ENCODE data around the gene ARTN.

Gene ARTN

DNA sequence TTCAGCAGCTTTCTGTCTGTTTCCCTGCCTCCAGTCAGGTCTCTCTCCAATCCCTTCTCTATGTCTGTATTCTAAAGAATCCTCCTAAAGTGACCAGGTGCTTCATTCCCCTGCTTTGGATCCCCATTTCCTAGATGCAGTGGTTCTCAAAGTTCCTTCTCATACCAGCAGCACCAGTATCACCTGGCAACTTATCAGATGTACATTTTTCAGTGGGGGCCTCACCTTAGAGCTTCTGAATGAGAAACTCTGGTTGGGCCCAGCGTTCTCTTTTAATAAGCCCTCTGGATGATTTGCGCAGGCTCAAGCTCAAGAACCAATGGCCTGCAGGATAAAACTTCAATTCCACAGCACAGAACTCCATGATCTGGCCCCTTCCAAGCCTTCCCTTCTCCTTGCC lies 25.4 kb upstream of the ARTN start:
- Histone ChIP-seq H3K27me3 (ENCODE audit: control insufficient read depth, insufficient read depth, low read length) (no peaks in the 10 kb centered on the region), H3K4me1 (ENCODE audit: control insufficient read depth, insufficient read depth, low read length) (peaks cover 12% of the 10 kb centered on the region)

GRCh38 chr1:43908858-43909257 lies 24.7 kb upstream of the ARTN start:
- H3K9me3 ChIP-seq (ENCODE audit: control insufficient read depth, insufficient read depth, low read depth, low read length), result no peaks in the 10 kb centered on the region
- H3K27ac ChIP-seq (ENCODE audit: low read depth, low read length), result no peak overlapping the region
- no peak overlapping the region for H3K4me3 ChIP-seq (ENCODE audit: low read depth, low read length)
- peaks cover 19% of the 10 kb centered on the region for H3K4me1 ChIP-seq (ENCODE audit: control insufficient read depth, insufficient read depth, low read length)
- no peaks in the 10 kb centered on the region for H3K27me3 ChIP-seq (ENCODE audit: control insufficient read depth, insufficient read depth, low read length)
- H3K36me3 ChIP-seq (ENCODE audit: control insufficient read depth, insufficient read depth, low read length), result no peaks in the 10 kb centered on the region
- no peak overlapping the region for H3K9ac ChIP-seq (ENCODE audit: low read length)

More for the DNA sequence above, 25.4 kb upstream of the ARTN start:
- no peaks in the 10 kb centered on the region for H3K9me3 ChIP-seq (ENCODE audit: control insufficient read depth, insufficient read depth, low read depth, low read length)
- H3K27ac ChIP-seq (ENCODE audit: low read depth, low read length), result no peak overlapping the region
- no peak overlapping the region for H3K9ac ChIP-seq (ENCODE audit: low read length)
- no peaks in the 10 kb centered on the region for H3K36me3 ChIP-seq (ENCODE audit: control insufficient read depth, insufficient read depth, low read length)
- no peak overlapping the region for H3K4me3 ChIP-seq (ENCODE audit: low read depth, low read length)

DNA sequence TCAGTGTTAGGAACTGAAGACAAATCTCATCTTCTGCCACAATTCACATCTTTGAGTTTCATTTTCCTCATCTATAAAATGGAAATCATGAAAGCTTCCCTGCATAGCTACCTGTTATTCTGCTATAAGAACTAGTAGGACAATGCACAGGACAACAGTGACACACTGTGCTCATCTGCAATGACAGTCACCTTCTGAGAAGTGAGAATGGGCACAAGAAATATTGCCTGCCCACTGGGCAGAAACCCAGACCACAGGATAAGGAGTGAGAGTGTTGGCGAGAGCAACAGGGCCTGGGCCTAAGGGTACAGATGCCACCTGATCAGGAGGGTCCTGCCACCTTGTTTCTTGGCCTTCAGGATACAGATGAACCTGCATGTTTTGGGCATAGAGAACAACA lies 23.3 kb upstream of the ARTN start:
- Histone ChIP-seq H3K9me3 (ENCODE audit: control insufficient read depth, insufficient read depth, low read depth, low read length) (no peaks in the 10 kb centered on the region), H3K4me3 (ENCODE audit: low read depth, low read length) (no peak overlapping the region), H3K36me3 (ENCODE audit: control insufficient read depth, insufficient read depth, low read length) (no peaks in the 10 kb centered on the region), H3K4me1 (ENCODE audit: control insufficient read depth, insufficient read depth, low read length) (peaks cover 29% of the 10 kb centered on the region), H3K9ac (ENCODE audit: low read length) (no peak overlapping the region), H3K27me3 (ENCODE audit: control insufficient read depth, insufficient read depth, low read length) (no peaks in the 10 kb centered on the region), H3K27ac (ENCODE audit: low read depth, low read length) (no peak overlapping the region)

DNA sequence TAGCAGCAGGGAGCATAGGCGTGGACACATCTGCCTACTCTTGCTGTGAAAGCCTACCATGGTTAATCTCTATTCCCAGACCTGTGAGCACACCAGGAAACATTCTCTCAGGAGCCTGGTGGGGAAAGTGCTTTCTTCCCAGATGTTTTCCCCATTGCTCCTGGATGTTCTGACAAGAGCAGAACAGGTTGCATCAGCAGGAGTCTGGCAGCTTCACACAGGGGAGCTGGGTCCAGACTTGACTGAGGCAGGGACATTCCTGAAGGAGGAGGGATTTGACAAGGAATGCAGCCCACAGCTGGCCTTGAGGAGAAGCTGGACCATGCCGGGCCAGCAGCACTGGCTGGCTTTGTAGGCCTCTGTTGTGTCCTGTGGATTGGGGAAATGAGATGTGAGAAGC lies 21.0 kb upstream of the ARTN start:
- Histone ChIP-seq H3K4me1 (ENCODE audit: control insufficient read depth, insufficient read depth, low read length) (peaks cover 29% of the 10 kb centered on the region), H3K9ac (ENCODE audit: low read length) (peak overlapping the region; percentile 24), H3K27me3 (ENCODE audit: control insufficient read depth, insufficient read depth, low read length) (no peaks in the 10 kb centered on the region), H3K27ac (ENCODE audit: low read depth, low read length) (no peak overlapping the region), H3K36me3 (ENCODE audit: control insufficient read depth, insufficient read depth, low read length) (no peaks in the 10 kb centered on the region), H3K4me3 (ENCODE audit: low read depth, low read length) (no peak overlapping the region), H3K9me3 (ENCODE audit: control insufficient read depth, insufficient read depth, low read depth, low read length) (no peaks in the 10 kb centered on the region)

DNA sequence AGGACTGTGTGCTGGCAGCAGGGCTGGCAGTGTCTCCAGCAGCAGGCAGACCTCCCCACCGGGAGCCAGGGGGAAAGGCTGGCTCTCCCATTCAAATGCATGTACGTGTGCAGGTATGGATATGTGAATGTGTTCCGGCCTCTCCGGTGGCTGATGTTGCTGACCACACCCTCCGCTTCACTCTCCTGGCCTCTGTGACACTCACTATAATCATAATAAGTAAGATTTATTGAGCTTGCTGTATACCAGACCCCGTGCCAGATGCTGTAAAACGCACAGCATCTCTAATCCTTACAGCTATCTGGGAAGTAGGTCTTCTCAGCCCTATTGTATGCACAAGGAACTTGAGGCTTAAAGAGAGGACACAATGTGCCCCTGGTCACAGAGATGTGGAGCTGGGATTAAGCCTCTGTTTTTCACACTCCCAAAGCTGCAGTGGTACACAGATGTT lies 20.5 kb upstream of the ARTN start:
- Histone ChIP-seq H3K4me1 (ENCODE audit: control insufficient read depth, insufficient read depth, low read length) (peaks cover 29% of the 10 kb centered on the region), H3K9ac (ENCODE audit: low read length) (peak overlapping the region; percentile 24), H3K27me3 (ENCODE audit: control insufficient read depth, insufficient read depth, low read length) (no peaks in the 10 kb centered on the region), H3K36me3 (ENCODE audit: control insufficient read depth, insufficient read depth, low read length) (no peaks in the 10 kb centered on the region), H3K27ac (ENCODE audit: low read depth, low read length) (no peak overlapping the region), H3K4me3 (ENCODE audit: low read depth, low read length) (no peak overlapping the region), H3K9me3 (ENCODE audit: control insufficient read depth, insufficient read depth, low read depth, low read length) (no peaks in the 10 kb centered on the region)

DNA sequence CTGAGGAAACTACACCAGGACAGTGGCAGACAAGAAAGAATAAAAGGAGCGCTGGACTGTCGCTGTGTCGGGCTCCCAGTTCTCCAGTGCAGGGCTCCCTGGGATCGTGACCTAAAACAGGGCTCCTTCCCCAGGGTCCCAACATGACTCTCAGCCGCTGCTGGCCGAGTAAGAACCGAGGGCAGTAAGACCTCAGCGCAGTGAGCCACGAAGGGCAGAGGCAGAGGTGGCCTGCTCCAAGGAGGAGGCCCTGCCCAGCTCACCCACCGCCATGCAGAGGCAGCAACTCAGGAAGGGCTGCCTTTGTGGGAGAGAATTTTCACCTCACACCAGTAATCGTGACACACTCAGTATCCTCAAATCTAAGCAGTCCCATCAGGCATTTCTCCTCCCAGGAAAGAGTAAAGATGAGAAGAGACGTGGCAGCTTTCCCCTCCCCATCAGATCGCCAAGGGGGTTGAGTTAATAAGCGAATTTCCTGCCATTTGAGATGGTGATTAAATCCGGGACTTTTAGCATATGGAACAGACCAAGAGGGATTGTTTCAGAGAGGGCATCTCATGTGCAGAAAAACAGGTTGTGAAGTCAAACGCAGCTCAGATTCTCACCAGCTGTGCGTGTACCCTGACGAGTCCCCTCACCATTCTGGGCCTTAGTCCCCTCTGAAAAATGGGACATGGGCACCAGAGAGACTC lies 19.8 kb upstream of the ARTN start:
- no peak overlapping the region for H3K27ac ChIP-seq (ENCODE audit: low read depth, low read length)
- no peak overlapping the region for H3K9ac ChIP-seq (ENCODE audit: low read length)
- no peak overlapping the region for H3K4me3 ChIP-seq (ENCODE audit: low read depth, low read length)
- H3K9me3 ChIP-seq (ENCODE audit: control insufficient read depth, insufficient read depth, low read depth, low read length), result no peaks in the 10 kb centered on the region
- no peaks in the 10 kb centered on the region for H3K27me3 ChIP-seq (ENCODE audit: control insufficient read depth, insufficient read depth, low read length)
- no peaks in the 10 kb centered on the region for H3K36me3 ChIP-seq (ENCODE audit: control insufficient read depth, insufficient read depth, low read length)
- H3K4me1 ChIP-seq (ENCODE audit: control insufficient read depth, insufficient read depth, low read length), result peaks cover 29% of the 10 kb centered on the region

DNA sequence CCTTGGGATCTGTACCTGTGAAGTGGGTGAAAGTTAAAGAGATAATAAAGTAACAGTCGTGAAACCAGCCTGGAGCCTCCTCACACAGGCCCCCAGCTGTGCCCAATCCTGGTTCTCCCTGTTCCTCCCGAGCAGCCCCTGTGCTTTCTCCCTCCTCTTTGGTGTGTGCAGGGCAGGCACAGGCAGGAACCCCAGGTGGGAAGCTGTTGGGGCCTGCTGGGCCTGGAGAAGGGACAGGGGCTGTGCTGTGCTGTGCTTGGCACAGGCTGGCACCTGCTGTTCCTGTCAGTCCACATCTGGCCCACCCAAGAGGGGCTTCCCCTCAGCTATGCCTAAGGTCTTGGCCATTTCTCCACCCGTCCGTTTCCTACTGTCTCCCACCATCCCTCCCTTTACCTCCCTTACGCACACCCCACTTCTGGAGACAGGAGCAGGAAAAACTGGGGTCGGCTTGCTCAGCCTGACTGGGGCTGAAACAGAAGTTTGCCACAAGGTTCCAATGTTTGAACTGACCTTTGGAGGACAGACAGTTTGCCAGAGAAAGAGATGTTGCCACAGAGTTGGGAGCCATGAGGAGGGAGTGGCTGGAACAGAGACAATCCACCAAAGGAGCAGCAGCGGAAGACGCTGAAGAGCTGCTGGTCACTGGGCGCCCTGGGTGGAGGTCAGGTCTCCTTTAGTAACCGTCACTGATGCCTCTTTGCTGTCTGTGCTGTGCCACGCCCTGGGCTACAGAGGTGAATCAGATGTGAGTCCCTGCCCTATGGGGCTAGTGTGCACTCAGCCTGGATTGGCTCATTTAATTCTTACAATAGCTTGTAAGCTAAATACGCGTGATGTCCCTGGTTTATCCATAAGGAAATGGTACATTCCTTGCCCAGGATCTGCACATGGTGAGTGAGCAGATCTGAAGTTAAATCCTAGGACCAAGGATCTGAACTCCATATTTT lies 18.8 kb upstream of the ARTN start:
- Histone ChIP-seq H3K9me3 (ENCODE audit: control insufficient read depth, insufficient read depth, low read depth, low read length) (no peaks in the 10 kb centered on the region), H3K36me3 (ENCODE audit: control insufficient read depth, insufficient read depth, low read length) (no peaks in the 10 kb centered on the region), H3K9ac (ENCODE audit: low read length) (no peak overlapping the region), H3K27me3 (ENCODE audit: control insufficient read depth, insufficient read depth, low read length) (no peaks in the 10 kb centered on the region), H3K4me1 (ENCODE audit: control insufficient read depth, insufficient read depth, low read length) (peaks cover 29% of the 10 kb centered on the region), H3K27ac (ENCODE audit: low read depth, low read length) (no peak overlapping the region), H3K4me3 (ENCODE audit: low read depth, low read length) (no peak overlapping the region)

- Histone ChIP-seq H3K27ac (ENCODE audit: low read depth, low read length) (no peak overlapping the region), H3K9me3 (ENCODE audit: control insufficient read depth, insufficient read depth, low read depth, low read length) (no peaks in the 10 kb centered on the region), H3K27me3 (ENCODE audit: control insufficient read depth, insufficient read depth, low read length) (no peaks in the 10 kb centered on the region), H3K4me3 (ENCODE audit: low read depth, low read length) (no peak overlapping the region), H3K36me3 (ENCODE audit: control insufficient read depth, insufficient read depth, low read length) (no peaks in the 10 kb centered on the region), H3K4me1 (ENCODE audit: control insufficient read depth, insufficient read depth, low read length) (peaks cover under 1% of the 10 kb centered on the region; the same call in 1 of the 2 replicates), H3K9ac (ENCODE audit: low read length) (no peak overlapping the region)
Measured at GRCh38 chr1:43919906-43920305, 13.7 kb upstream of the ARTN start.

DNA sequence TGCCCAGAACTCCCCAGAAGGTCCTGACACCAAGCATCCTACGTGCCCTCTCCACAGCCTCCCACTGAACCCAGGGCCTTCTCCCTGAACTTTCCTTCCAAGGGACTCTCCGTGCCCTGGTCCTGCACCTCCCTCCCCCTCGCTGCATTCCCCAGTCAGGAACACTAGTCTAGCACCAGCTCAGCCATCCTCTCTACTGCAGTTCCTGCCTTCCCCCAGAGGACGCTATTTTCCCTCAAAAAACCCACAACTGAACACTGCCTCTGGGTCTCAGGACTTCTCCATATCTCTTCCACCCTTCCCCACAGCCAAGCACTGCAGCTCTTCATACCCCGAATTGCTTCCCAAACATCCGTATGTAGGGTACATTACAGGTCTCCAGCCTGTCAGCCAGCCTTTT lies 12.6 kb upstream of the ARTN start:
- 0 out of 2 replicates have a peak, but pooled peaks cover 3% of the 10 kb centered on the region for H3K36me3 ChIP-seq (ENCODE audit: control insufficient read depth, insufficient read depth, low read length)
- no peak overlapping the region for H3K9ac ChIP-seq (ENCODE audit: low read length)
- no peak overlapping the region for H3K27ac ChIP-seq (ENCODE audit: low read depth, low read length)
- H3K4me1 ChIP-seq (ENCODE audit: control insufficient read depth, insufficient read depth, low read length), result no peaks in the 10 kb centered on the region
- H3K4me3 ChIP-seq (ENCODE audit: low read depth, low read length), result no peak overlapping the region
- no peaks in the 10 kb centered on the region for H3K9me3 ChIP-seq (ENCODE audit: control insufficient read depth, insufficient read depth, low read depth, low read length)
- no peaks in the 10 kb centered on the region for H3K27me3 ChIP-seq (ENCODE audit: control insufficient read depth, insufficient read depth, low read length)

- H3K9ac ChIP-seq (ENCODE audit: low read length), result no peak overlapping the region
- H3K4me1 ChIP-seq (ENCODE audit: control insufficient read depth, insufficient read depth, low read length), result peaks cover 3% of the 10 kb centered on the region
Measured at GRCh38 chr1:43924516-43924915, 9.1 kb upstream of the ARTN start.

GRCh38 chr1:43925846-43926245 lies 7.8 kb upstream of the ARTN start:
- H3K27me3 ChIP-seq (ENCODE audit: control insufficient read depth, insufficient read depth, low read length), result no peaks in the 10 kb centered on the region
- H3K4me1 ChIP-seq (ENCODE audit: control insufficient read depth, insufficient read depth, low read length), result peaks cover 15% of the 10 kb centered on the region
- no peak overlapping the region for H3K27ac ChIP-seq (ENCODE audit: low read depth, low read length)
- H3K9me3 ChIP-seq (ENCODE audit: control insufficient read depth, insufficient read depth, low read depth, low read length), result no peaks in the 10 kb centered on the region
- H3K9ac ChIP-seq (ENCODE audit: low read length), result no peak overlapping the region
- H3K36me3 ChIP-seq (ENCODE audit: control insufficient read depth, insufficient read depth, low read length), result 0 out of 2 replicates have a peak, but pooled peaks cover 3% of the 10 kb centered on the region
- no peak overlapping the region for H3K4me3 ChIP-seq (ENCODE audit: low read depth, low read length)

More at GRCh38 chr1:43924516-43924915, 9.1 kb upstream of the ARTN start:
- H3K27me3 ChIP-seq (ENCODE audit: control insufficient read depth, insufficient read depth, low read length), result no peaks in the 10 kb centered on the region
- no peaks in the 10 kb centered on the region for H3K9me3 ChIP-seq (ENCODE audit: control insufficient read depth, insufficient read depth, low read depth, low read length)
- H3K27ac ChIP-seq (ENCODE audit: low read depth, low read length), result no peak overlapping the region
- 0 out of 2 replicates have a peak, but pooled peaks cover 3% of the 10 kb centered on the region for H3K36me3 ChIP-seq (ENCODE audit: control insufficient read depth, insufficient read depth, low read length)
- no peak overlapping the region for H3K4me3 ChIP-seq (ENCODE audit: low read depth, low read length)
